T-cell (primary cell): ENCODE results near the gene ZFYVE26. TPM values are rescaled to one million over a fixed set of nuclear protein-coding genes. Genes with fewer than 3 reads are reported as not detected.

ENCODE experiments used
- ATAC-seq, 4 experiments: fragments of 200-7000 bp in 3 of 4; fragments of 150-1000 bp in 1 of 4; cut with Tn5 transposase; replicated peaks in 1 of 4; 1 replicate in 3 of 4; 2 replicates in 1 of 4; pipeline ENCODE4 v1.10.0; 2021; ENCODE audit warnings: moderate library complexity in 3 of 4, mild to moderate bottlenecking in 2 of 4, moderate number of reproducible peaks in 1 of 4
- CTCF ChIA-PET, 2 donors: fragments of 300-600 bp; sonication (Branson Sonifier 250); formaldehyde crosslinking; loops; one replicate each; lab custom pipeline; 2022; ENCODE audit warnings: antibody characterized with exemption in 2 of 2; lab: Charles Lee
- POLR2A ChIA-PET, 2 donors: fragments of 300-600 bp; sonication (Branson Sonifier 250); formaldehyde crosslinking; loops; one replicate each; lab custom pipeline; 2022; ENCODE audit warnings: antibody characterized with exemption in 2 of 2; lab: Charles Lee
- DNase-seq, 35 experiments: peaks; one replicate each; pipeline versions ENCODE4 v3.0.0 to v3.0.0-alpha.2; 2013 to 2023
- H3K27ac ChIP-seq: one replicate; pipeline ENCODE4 v1.5.1; 2013; ENCODE audit warnings: low read length
- H3K27me3 ChIP-seq, 2 experiments: replicated peaks in 1 of 2; 1 replicate in 1 of 2; 2 replicates in 1 of 2; pipeline versions ENCODE4 v1.6.1 to v1.7.0; 2013; ENCODE audit warnings: low read length in 1 of 2, mixed read lengths in 1 of 2; ENCODE audit not compliant: control insufficient read depth in 2 of 2, insufficient read depth in 2 of 2; ENCODE audit errors: extremely low read depth in 1 of 2
- H3K36me3 ChIP-seq, 2 donors: 1 replicate in 1 of 2; 2 replicates in 1 of 2; pipeline versions ENCODE4 v1.6.1 to v1.7.0; 2013; ENCODE audit warnings: low read length in 1 of 2; ENCODE audit not compliant: control insufficient read depth in 2 of 2, insufficient read depth in 1 of 2; ENCODE audit errors: extremely low read depth in 1 of 2
- H3K4me1 ChIP-seq, 2 experiments: 1 replicate in 1 of 2; 2 replicates in 1 of 2; pipeline versions ENCODE4 v1.6.1 to v1.7.0; 2013; ENCODE audit warnings: low read length in 2 of 2, mixed read lengths in 1 of 2; ENCODE audit not compliant: insufficient read depth in 2 of 2, control insufficient read depth in 1 of 2; ENCODE audit errors: extremely low read depth in 1 of 2
- H3K4me3 ChIP-seq, 2 donors: 1 replicate in 1 of 2; 2 replicates in 1 of 2; pipeline versions ENCODE4 v1.5.1 to v1.7.0; 2013; ENCODE audit warnings: mild to moderate bottlenecking in 2 of 2, low read length in 1 of 2, moderate library complexity in 1 of 2; ENCODE audit not compliant: control insufficient read depth in 1 of 2; ENCODE audit errors: extremely low read depth in 1 of 2
- H3K9me3 ChIP-seq: 2 replicates; pipeline ENCODE4 v1.7.0; 2013
- H3K27ac Mint-ChIP-seq, 2 donors: one replicate each; pipeline ENCODE4 v1.8.0; 2020 to 2021; ENCODE audit warnings: mild to moderate bottlenecking in 2 of 2, mixed read lengths in 2 of 2
- H3K27me3 Mint-ChIP-seq, 2 donors: one replicate each; pipeline ENCODE4 v1.8.0; 2021 to 2022; ENCODE audit warnings: mixed read lengths in 2 of 2
- H3K36me3 Mint-ChIP-seq: one replicate; pipeline ENCODE4 v1.8.0; 2021; ENCODE audit warnings: mixed read lengths
- H3K4me1 Mint-ChIP-seq, 3 donors: one replicate each; pipeline ENCODE4 v1.8.0; 2020 to 2022; ENCODE audit warnings: mixed read lengths in 3 of 3, mild to moderate bottlenecking in 1 of 3
- H3K4me3 Mint-ChIP-seq, 3 donors: one replicate each; pipeline ENCODE4 v1.8.0; 2020 to 2022; ENCODE audit warnings: mild to moderate bottlenecking in 3 of 3, mixed read lengths in 3 of 3, moderate library complexity in 3 of 3
- H3K9me3 Mint-ChIP-seq, 3 donors: one replicate each; pipeline ENCODE4 v1.8.0; 2020 to 2022; ENCODE audit warnings: mixed read lengths in 3 of 3
- WGBS: methylation state at CpG from one replicate; pipeline ENCODE4 v1.1.5; 2013; ENCODE audit warnings: missing lambda C conversion rate; ENCODE audit not compliant: insufficient coverage; 5-methylcytosine and 5-hydroxymethylcytosine counted together
- total RNA-seq, 35 experiments: library from RNA in 6 of 35; stranded (reverse) in 6 of 35; fragments of 120-200 nt in 1 of 35; gene quantifications; one replicate each; pipeline versions ENCODE4 v1.2.1 to v1.2.4 and lab custom pipeline; 2013 to 2026

ZFYVE26 gene
- total RNA-seq, 5 donors from 2014 or later (not counting 1 experiment from before 2014, with no cell fraction given) = 26.0 to 37.6 (median 32.5) TPM

DNA sequence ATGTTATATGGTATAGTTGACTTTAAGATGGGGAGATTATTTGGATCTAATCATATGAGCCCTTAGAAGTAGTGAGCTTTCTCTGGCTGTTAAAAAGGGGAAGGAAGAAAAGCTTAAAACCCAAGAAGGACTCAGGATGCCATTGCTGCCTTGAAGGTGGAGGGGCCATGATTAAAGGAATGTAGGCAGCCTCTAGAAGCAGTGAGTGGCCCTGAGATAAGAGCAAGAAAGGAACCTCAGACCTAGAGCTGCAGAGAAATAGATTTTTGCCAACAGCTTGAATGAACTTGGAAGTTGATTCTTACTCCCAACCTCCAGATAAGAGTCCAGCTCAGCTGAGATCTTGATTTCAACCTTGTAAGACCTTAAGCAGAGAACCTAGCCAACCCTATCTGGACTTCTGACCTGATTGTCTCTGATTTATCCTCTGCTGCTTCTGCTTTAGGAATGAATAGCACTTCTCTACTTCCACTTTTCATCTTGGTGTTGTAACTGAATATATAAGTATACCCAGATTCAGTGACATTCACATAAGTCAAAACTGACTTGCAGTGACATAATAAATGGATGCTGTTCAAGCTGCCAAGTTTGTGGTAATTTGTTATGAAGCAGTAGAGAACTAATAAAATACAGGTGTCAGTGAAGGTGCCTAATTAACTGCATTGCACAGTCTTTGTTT is 36.7 kb upstream of the ZFYVE26 start:
- Histone ChIP-seq H3K9me3 (no peaks in the 10 kb centered on the region), H3K27me3 (no peaks in the 10 kb centered on the region), H3K27ac (no peak overlapping the region), H3K4me3 (no peak overlapping the region), H3K4me1 (peaks cover 0 to 3% of the 10 kb centered on the region in 2 experiments), H3K36me3 (no peaks in the 10 kb centered on the region)
- Mint-ChIP-seq H3K4me1 (peaks cover 5 to 13% (median 9%) of the 10 kb centered on the region in 3 donors), H3K27me3 (no peaks in the 10 kb centered on the region), H3K4me3 (no peak overlapping the region), H3K27ac (no peak overlapping the region), H3K9me3 (peaks cover 0 to 5% (median 5%) of the 10 kb centered on the region in 3 donors), H3K36me3 (peaks cover 34% of the 10 kb centered on the region)
- POLR2A ChIA-PET = no interaction called here
- ATAC-seq (no peak), DNase-seq (no peak)
- CTCF ChIA-PET = interaction anchor here (0.5 to 1.2 kb wide), 2 partner anchors 14 to 1009 kb away, joined by 3 to 7 read pairs; no protein-coding TSS in a partner anchor

DNA sequence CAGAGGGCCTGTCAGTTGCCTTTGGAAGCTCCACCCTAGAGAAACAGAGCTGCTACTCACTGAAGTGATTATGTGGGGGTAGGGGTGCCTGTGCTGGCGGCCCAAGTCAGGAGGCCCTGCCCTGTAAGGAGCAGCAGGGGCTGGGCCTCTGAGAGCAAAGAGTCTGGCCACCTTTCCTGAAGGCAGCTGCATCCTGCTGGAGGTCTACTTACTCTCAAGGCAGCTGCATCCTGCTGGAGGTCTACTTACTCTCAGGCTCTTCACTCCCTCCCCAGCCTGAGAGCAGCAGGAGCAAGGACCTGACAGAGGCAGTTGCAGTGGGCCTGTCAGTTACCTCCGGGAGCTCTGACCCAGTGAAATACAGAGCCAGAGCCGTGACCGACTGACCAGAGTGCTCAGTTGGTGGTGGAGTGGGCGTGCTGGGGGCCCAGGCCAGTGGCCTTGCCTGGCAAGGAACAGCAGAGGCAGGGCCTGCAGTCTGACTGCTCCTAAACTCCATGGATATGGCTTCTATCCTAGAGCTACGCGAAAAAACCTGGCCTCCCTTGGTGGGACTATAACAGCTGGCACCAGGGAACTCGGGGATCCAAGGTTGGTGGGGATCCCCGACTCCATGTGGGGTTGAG is 35.5 kb upstream of the ZFYVE26 start:
- 83% methylated on average over 5 of the region's 9 CpGs for WGBS
- Mint-ChIP-seq H3K4me3 (no peak overlapping the region), H3K4me1 (peaks cover 5 to 14% (median 12%) of the 10 kb centered on the region in 3 donors), H3K27me3 (no peaks in the 10 kb centered on the region), H3K36me3 (peaks cover 41% of the 10 kb centered on the region), H3K27ac (no peak overlapping the region), H3K9me3 (peaks cover 0 to 13% (median 13%) of the 10 kb centered on the region in 3 donors)
- no peak for DNase-seq
- POLR2A ChIA-PET = interaction anchor here in 1 of 2 donors (0.6 kb wide), 1 partner anchor 1243 kb away, joined by 3 read pairs; no protein-coding TSS in a partner anchor
- no peak for ATAC-seq
- Histone ChIP-seq H3K4me3 (no peak overlapping the region), H3K27ac (no peak overlapping the region), H3K36me3 (no peaks in the 10 kb centered on the region), H3K27me3 (no peaks in the 10 kb centered on the region), H3K4me1 (no peaks in the 10 kb centered on the region), H3K9me3 (no peaks in the 10 kb centered on the region)
- CTCF ChIA-PET = interaction anchor here in 1 of 2 donors (1.2 kb wide), 1 partner anchor 15 kb away, joined by 3 read pairs; no protein-coding TSS in a partner anchor

DNA sequence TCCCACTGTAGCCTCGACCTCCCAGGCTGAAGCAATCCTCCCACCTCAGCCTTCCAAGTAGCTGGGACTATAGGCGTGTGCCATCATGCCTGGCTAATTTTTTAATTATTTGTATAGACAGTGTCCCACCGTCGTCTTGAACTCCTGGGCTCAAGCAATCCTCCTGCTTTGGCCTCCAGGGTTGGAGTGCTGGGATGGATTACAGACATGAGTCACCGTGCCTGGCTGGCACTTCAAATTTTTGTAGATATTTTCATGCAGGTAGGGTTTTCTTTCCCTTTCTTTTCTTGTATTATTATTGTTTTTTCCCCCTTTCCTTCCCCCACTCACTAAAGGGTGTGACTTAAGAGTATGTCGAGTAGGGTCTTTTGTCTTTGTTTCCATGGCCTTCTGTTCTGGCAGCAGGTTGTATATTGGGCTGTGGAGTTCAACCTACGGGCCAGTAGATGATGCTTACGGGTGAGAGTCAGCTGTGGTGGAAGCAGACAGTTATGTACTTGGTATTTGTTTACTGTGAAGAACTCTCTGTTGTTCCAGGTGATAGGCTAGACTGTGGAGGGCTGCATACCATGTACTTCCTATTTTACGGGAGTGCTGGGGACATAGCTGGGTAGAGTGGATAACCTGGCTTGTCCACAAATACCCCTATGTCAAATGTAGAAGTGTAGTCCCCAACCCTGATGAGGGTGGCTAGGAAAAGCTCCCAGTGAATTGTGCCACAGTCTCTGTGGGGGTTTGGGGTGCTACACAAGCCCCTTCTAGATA is 33.9 kb upstream of the ZFYVE26 start:
- Mint-ChIP-seq H3K27me3 (no peaks in the 10 kb centered on the region), H3K27ac (no peak overlapping the region), H3K9me3 (peaks cover 0 to 17% (median 15%) of the 10 kb centered on the region in 3 donors), H3K36me3 (peaks cover 43% of the 10 kb centered on the region), H3K4me3 (no peak overlapping the region), H3K4me1 (peaks cover 0 to 15% (median 6%) of the 10 kb centered on the region in 3 donors)
- ATAC-seq (no peak), DNase-seq (no peak)
- H3K27ac ChIP-seq = no peak overlapping the region
- 96% methylated on average over 4 of the region's 9 CpGs for WGBS
- CTCF ChIA-PET = no interaction called here
- H3K27me3 ChIP-seq = no peaks in the 10 kb centered on the region
- POLR2A ChIA-PET = no interaction called here
- H3K36me3 ChIP-seq = no peaks in the 10 kb centered on the region
- H3K4me1 ChIP-seq = no peaks in the 10 kb centered on the region
- H3K4me3 ChIP-seq = no peak overlapping the region
- H3K9me3 ChIP-seq = no peaks in the 10 kb centered on the region

DNA sequence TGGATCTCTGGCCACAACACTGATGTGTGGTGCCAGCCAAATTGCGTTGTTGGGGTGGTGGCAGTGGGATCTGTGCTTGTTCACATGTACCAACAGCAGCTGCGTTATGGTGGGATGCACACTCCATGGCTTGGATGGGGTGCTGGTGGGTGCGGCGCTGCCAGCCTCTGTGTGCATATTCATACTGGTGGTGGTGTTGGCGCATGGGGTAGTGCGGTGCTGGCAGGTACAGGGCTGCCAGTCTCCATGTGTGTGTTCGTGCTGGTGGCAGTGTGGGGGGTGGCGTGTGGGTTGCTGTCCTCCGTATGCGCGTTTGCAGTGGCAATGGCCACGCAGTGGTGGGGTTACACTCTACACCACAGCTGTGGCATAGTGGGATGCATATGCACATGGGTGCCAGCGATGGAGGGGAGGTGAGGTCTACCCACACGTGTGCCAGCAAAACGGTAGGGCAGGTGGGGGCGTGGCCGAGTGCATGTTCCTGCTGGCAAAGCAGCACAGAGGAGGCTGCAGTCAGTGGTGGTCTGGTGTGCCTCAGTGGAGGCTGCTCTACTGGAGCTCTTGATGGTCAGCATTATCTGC is 29.7 kb upstream of the ZFYVE26 start:
- no peaks in the 10 kb centered on the region for H3K27me3 ChIP-seq
- WGBS = 96% methylated on average over 10 of the region's 17 CpGs
- peaks cover 45% of the 10 kb centered on the region for H3K36me3 Mint-ChIP-seq
- peaks cover 4 to 20% (median 7%) of the 10 kb centered on the region in 3 donors for H3K4me1 Mint-ChIP-seq
- ChIA-PET POLR2A (no interaction called here), CTCF (no interaction called here)
- H3K27me3 Mint-ChIP-seq = no peaks in the 10 kb centered on the region
- no peak for ATAC-seq
- H3K27ac Mint-ChIP-seq = no peak overlapping the region
- no peak overlapping the region for H3K4me3 ChIP-seq
- H3K4me3 Mint-ChIP-seq = no peak overlapping the region
- H3K9me3 Mint-ChIP-seq = peaks cover 0 to 17% (median 15%) of the 10 kb centered on the region in 3 donors
- no peak for DNase-seq
- no peak overlapping the region for H3K27ac ChIP-seq
- H3K4me1 ChIP-seq = no peaks in the 10 kb centered on the region
- H3K9me3 ChIP-seq = no peaks in the 10 kb centered on the region
- H3K36me3 ChIP-seq = no peaks in the 10 kb centered on the region

DNA sequence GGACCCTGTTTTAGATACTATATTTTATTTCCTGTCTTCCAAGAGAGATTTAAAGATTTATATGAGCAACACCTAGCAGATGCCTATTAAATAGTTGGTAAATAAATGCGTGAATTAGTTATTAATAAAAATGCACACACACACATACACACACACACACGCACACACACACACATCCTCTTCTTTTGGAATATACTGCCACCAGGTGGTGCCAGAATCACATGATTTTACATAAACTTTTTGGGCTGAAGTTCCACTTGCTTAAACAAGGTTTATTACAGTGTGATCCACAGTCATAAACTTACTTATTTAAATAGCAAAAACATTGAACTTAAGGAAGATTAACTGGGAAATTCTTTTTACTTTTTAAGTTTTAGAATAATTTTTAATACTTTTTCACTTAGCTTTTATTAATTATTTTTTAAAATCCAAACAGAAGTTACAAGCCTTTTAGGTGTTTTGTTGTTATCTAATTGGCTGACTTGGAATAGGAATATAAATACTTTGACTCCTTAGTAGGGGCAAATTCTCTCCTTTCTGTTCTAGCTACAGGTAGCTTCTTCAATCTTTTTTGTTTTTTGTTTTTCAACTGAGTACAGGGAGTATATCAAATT is 20.7 kb upstream of the ZFYVE26 start:
- Mint-ChIP-seq H3K36me3 (peaks cover 8% of the 10 kb centered on the region), H3K27ac (no peak overlapping the region), H3K27me3 (no peaks in the 10 kb centered on the region), H3K4me3 (no peak overlapping the region), H3K9me3 (no peaks in the 10 kb centered on the region), H3K4me1 (peaks cover 0 to 5% (median 0%) of the 10 kb centered on the region in 3 donors)
- POLR2A ChIA-PET = no interaction called here
- Histone ChIP-seq H3K4me3 (no peak overlapping the region), H3K9me3 (no peaks in the 10 kb centered on the region), H3K27ac (no peak overlapping the region), H3K36me3 (peaks cover 0 to 3% of the 10 kb centered on the region in 2 donors), H3K27me3 (no peaks in the 10 kb centered on the region), H3K4me1 (no peaks in the 10 kb centered on the region)
- WGBS = no CpG with 5 or more reads among the region's 2 CpGs
- DNase-seq = peak in 33 of 35 experiments; percentile 22 to 79 (median 56)
- peak; percentile 32 to 54 (median 44) for ATAC-seq
- CTCF ChIA-PET = interaction anchor here in 1 of 2 donors (0.7 to 1.4 kb wide), 6 partner anchors 10 to 1007 kb away, joined by 3 to 5 read pairs (median 3); no protein-coding TSS in a partner anchor
